IPS-20b (cell line): ENCODE results near the gene MPP3.
A peak's percentile ranks its signal among the peaks of the same experiment; 100 is the strongest.

Source experiments
- H3K27ac ChIP-seq: one replicate; pipeline ENCODE4 v1.5.1; 2013; ENCODE audit warnings: low read length
- H3K27me3 ChIP-seq: 2 replicates; pipeline ENCODE4 v1.6.1; 2013; ENCODE audit warnings: mild to moderate bottlenecking, low read length, inconsistent platforms; ENCODE audit not compliant: insufficient read depth
- H3K36me3 ChIP-seq: 2 replicates; pipeline ENCODE4 v1.6.1; 2013; ENCODE audit warnings: low read depth, mild to moderate bottlenecking, inconsistent platforms, low read length, moderate library complexity; ENCODE audit not compliant: insufficient read depth
- H3K4me1 ChIP-seq: 2 replicates; pipeline ENCODE4 v1.6.1; 2013; ENCODE audit warnings: mild to moderate bottlenecking, control low read depth, inconsistent platforms, low read length, moderate library complexity; ENCODE audit not compliant: insufficient read depth
- H3K4me3 ChIP-seq: 2 replicates; pipeline ENCODE4 v1.5.1; 2013; ENCODE audit warnings: mild to moderate bottlenecking, low read length, inconsistent platforms
- H3K9ac ChIP-seq: 2 replicates; pipeline ENCODE4 v1.6.1; 2013; ENCODE audit warnings: low read depth, mild to moderate bottlenecking, inconsistent platforms, low read length, moderate library complexity
- H3K9me3 ChIP-seq: 2 replicates; pipeline ENCODE4 v1.6.1; 2013; ENCODE audit warnings: mild to moderate bottlenecking, low read depth, low read length, inconsistent platforms; ENCODE audit not compliant: insufficient read depth

MPP3 gene

GRCh38 chr17:43766413-43767052 lies 66.4 kb downstream of the MPP3 start:
- H3K27me3 ChIP-seq = no peaks in the 10 kb centered on the region
- no peaks in the 10 kb centered on the region for H3K4me1 ChIP-seq
- H3K27ac ChIP-seq = no peak overlapping the region
- no peaks in the 10 kb centered on the region for H3K9me3 ChIP-seq
- H3K4me3 ChIP-seq = no peak overlapping the region
- peaks cover 28% of the 10 kb centered on the region for H3K36me3 ChIP-seq
- no peak overlapping the region for H3K9ac ChIP-seq

GRCh38 chr17:43760254-43760852 lies 72.6 kb downstream of the MPP3 start:
- H3K4me3 ChIP-seq = peak overlapping the region; percentile 55; the same call in 1 of the 2 replicates
- H3K27ac ChIP-seq = no peak overlapping the region
- no peaks in the 10 kb centered on the region for H3K9me3 ChIP-seq
- H3K27me3 ChIP-seq = peaks cover 29% of the 10 kb centered on the region
- H3K4me1 ChIP-seq = peaks cover 12% of the 10 kb centered on the region
- H3K36me3 ChIP-seq = no peaks in the 10 kb centered on the region
- peak overlapping the region; percentile 52; the same call in 1 of the 2 replicates for H3K9ac ChIP-seq

GRCh38 chr17:43759836-43760235 lies 73.1 kb downstream of the MPP3 start:
- Histone ChIP-seq H3K36me3 (no peaks in the 10 kb centered on the region), H3K4me1 (peaks cover 13% of the 10 kb centered on the region), H3K4me3 (peak overlapping the region; percentile 55; the same call in 1 of the 2 replicates), H3K27me3 (peaks cover 34% of the 10 kb centered on the region), H3K27ac (peak overlapping the region; percentile 1), H3K9me3 (no peaks in the 10 kb centered on the region), H3K9ac (peak overlapping the region; percentile 52; the same call in 1 of the 2 replicates)

DNA sequence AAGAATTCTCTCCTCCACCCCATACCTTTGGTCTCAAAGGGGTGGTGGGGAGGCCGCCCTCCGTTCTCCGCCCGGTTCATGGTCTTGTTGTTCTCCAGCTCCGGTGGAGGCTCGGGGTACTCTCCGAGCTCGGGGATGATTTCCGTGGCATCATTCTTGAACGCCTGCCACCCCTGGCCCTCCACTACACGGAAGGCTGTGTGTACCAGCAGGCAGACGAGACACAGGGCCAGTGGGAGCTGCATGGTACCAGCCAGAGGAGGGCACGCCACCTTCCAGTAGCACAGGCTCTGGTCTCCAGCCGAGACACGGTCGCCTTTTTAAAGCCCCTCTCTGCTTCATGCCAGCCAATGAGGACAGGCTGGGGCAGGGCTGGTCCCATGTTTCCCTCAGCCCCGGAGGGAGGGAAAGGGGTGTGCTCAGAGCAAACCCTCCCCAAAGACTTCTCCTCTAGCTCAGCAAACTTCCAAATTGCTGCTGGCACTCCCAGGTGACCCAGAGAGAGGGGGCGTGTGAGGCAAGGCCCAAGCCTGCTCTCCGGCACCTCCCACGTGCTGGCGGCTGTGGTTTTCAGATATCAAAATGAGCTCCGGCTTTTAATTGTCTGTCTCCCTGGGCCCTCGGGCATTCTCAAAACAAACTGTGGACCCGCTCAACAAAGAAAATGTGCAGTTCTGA lies 74.3 kb downstream of the MPP3 start, which contains the start of gene SOST:
Gene SOST (minus strand): TSS at position 295 of the 678 bp plus-strand sequence. CDS start 50 bp downstream, at position 245.
- peak within 1 kb of the TSS; percentile 1 for H3K27ac ChIP-seq
- H3K9me3 ChIP-seq = no peaks in the 10 kb centered on the region
- H3K27me3 ChIP-seq = peaks cover 44% of the 10 kb centered on the region
- H3K9ac ChIP-seq = peak within 1 kb of the TSS; percentile 52; the same call in 1 of the 2 replicates
- H3K36me3 ChIP-seq = no peaks in the 10 kb centered on the region
- no peak within 1 kb of the TSS; the same call in 1 of the 2 replicates for H3K4me3 ChIP-seq
- H3K4me1 ChIP-seq = peaks cover 16% of the 10 kb centered on the region

GRCh38 chr17:43758086-43758485 lies 74.9 kb downstream of the MPP3 start:
- H3K27ac ChIP-seq = no peak overlapping the region
- peaks cover 16% of the 10 kb centered on the region for H3K4me1 ChIP-seq
- peaks cover 50% of the 10 kb centered on the region for H3K27me3 ChIP-seq
- H3K4me3 ChIP-seq = no peak overlapping the region
- H3K9ac ChIP-seq = no peak overlapping the region
- H3K36me3 ChIP-seq = no peaks in the 10 kb centered on the region
- H3K9me3 ChIP-seq = no peaks in the 10 kb centered on the region

DNA sequence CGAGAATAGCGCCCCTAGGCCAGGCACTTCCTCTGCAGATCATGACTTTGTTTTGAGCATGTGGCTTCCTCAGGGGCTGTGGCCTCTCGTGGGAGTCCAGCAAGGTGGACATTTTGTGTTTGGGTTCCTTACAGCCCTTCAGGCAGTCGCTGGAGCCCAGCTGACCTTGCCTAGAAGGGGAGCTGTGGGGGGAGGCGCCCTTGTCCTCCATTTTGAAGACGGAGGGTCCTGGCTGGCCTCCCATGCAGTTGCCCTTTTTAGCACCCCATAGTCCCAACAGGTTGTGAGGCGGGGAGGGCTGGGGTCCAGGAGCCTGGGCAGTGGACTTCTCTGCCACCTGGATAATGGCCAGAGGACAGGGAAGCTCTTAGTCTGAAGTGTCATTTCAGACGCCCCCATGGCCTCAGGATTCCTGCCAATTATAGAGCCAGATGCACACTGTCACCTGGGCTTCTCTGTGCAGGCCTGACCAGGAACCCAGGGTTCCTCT lies 75.7 kb downstream of the MPP3 start:
- Histone ChIP-seq H3K4me1 (peaks cover 16% of the 10 kb centered on the region), H3K9me3 (no peaks in the 10 kb centered on the region), H3K27ac (no peak overlapping the region), H3K36me3 (no peaks in the 10 kb centered on the region), H3K4me3 (no peak overlapping the region), H3K27me3 (peaks cover 55% of the 10 kb centered on the region), H3K9ac (no peak overlapping the region)

GRCh38 chr17:43756201-43756600 lies 76.7 kb downstream of the MPP3 start:
- Histone ChIP-seq H3K4me1 (peaks cover 16% of the 10 kb centered on the region), H3K27ac (no peak overlapping the region), H3K4me3 (no peak overlapping the region), H3K9ac (no peak overlapping the region), H3K27me3 (peaks cover 55% of the 10 kb centered on the region), H3K9me3 (no peaks in the 10 kb centered on the region), H3K36me3 (no peaks in the 10 kb centered on the region)

DNA sequence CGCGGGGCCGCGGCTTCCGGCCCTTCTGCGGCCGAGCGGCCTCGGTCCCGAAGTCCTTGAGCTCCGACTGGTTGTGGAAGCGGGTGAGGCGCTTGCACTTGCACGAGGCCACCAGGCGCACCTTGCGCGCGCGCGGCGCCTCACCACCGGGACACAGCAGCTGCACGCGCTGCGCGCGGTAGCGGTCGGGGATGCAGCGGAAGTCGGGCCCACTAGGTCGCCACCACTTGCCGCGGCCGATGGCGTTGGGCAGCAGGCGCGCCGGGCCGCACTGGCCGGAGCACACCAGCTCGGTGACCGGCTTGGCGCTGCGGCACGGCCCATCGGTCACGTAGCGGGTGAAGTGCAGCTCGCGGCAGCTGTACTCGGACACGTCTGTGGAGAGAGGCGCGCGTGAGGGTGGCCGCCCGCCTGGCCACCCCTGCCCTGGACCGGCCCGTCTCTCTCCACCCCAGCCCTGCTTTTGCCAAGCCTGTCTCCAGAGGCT lies 77.5 kb downstream of the MPP3 start:
- no peak overlapping the region for H3K9ac ChIP-seq
- H3K36me3 ChIP-seq = no peaks in the 10 kb centered on the region
- peak overlapping the region; percentile 34; the same call in 1 of the 2 replicates for H3K4me3 ChIP-seq
- peaks cover 16% of the 10 kb centered on the region for H3K4me1 ChIP-seq
- no peaks in the 10 kb centered on the region for H3K9me3 ChIP-seq
- peaks cover 55% of the 10 kb centered on the region for H3K27me3 ChIP-seq
- H3K27ac ChIP-seq = no peak overlapping the region

DNA sequence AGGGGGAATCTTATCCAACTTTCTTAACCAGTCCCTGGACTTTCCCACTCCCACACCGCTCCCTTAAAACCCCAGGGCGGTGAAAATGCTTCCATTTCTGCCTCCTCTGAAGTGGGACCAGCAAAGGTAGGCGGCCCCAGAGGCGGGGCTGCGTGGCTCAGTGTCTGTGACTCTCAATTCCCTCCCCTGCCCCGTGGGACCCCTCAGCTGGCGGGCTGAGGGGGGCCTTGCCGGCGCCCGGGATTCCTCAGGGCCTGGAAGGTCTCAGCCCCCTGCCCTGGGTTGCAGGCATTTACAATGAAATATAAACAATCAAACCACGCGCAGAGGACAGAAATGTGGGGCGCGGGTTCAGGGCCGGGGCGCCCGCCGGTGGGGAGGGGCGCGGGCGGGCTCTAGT lies 78.0 kb downstream of the MPP3 start:
- Histone ChIP-seq H3K4me3 (peak overlapping the region; percentile 34; the same call in 1 of the 2 replicates), H3K27ac (no peak overlapping the region), H3K9me3 (no peaks in the 10 kb centered on the region), H3K36me3 (no peaks in the 10 kb centered on the region), H3K9ac (no peak overlapping the region; the same call in 1 of the 2 replicates), H3K4me1 (peaks cover 14% of the 10 kb centered on the region), H3K27me3 (peaks cover 55% of the 10 kb centered on the region)

DNA sequence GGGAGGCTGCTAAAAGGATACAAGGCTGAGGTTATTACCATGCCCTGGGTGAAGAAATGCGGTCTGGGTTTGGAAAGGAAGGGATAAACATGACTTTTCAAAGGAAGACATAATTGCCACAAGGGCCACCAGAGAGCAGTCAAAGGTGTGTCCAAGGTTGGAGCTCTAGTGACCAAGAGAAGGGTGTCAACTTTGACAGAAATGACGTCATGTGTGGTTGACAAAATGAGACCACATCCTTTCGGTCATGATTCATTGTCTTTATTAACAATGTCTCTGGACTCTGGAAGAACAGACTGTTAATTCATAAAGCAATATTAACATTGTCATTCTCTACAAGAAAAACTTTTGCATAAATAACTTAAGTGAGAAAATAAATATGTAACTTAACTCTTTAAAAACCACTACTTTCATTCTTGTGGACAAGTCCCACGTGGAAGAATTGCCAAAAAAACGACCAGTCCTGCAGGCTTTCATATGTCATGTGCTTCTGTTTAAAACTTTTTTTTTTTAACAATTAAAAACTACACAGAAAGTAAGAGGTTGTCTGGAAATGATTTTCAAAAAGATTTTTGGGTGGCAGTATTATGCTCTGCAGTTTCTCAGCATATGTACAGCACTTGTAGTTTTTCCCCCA lies 79.3 kb downstream of the MPP3 start:
- H3K27me3 ChIP-seq = peaks cover 55% of the 10 kb centered on the region
- no peaks in the 10 kb centered on the region for H3K9me3 ChIP-seq
- H3K27ac ChIP-seq = no peak overlapping the region
- no peaks in the 10 kb centered on the region for H3K36me3 ChIP-seq
- H3K4me1 ChIP-seq = peaks cover 4% of the 10 kb centered on the region; the same call in 1 of the 2 replicates
- H3K9ac ChIP-seq = no peak overlapping the region
- no peak overlapping the region for H3K4me3 ChIP-seq
